DMS79 treated with DMSO at 0.1 percent for 48 hours (cell line): ENCODE data around the gene RAET1G.
"Not testable (repeated sequence)": the region's sequence is repeated elsewhere in the genome, so short reads cannot be mapped to it uniquely, and the experiment has no call there.

Source experiments
- DNase-seq: peaks from one replicate; lab custom pipeline; 2025; lab: John Stamatoyannopoulos, UW

The RAET1G gene, protein sequence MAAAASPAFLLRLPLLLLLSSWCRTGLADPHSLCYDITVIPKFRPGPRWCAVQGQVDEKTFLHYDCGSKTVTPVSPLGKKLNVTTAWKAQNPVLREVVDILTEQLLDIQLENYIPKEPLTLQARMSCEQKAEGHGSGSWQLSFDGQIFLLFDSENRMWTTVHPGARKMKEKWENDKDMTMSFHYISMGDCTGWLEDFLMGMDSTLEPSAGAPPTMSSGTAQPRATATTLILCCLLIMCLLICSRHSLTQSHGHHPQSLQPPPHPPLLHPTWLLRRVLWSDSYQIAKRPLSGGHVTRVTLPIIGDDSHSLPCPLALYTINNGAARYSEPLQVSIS

DNA sequence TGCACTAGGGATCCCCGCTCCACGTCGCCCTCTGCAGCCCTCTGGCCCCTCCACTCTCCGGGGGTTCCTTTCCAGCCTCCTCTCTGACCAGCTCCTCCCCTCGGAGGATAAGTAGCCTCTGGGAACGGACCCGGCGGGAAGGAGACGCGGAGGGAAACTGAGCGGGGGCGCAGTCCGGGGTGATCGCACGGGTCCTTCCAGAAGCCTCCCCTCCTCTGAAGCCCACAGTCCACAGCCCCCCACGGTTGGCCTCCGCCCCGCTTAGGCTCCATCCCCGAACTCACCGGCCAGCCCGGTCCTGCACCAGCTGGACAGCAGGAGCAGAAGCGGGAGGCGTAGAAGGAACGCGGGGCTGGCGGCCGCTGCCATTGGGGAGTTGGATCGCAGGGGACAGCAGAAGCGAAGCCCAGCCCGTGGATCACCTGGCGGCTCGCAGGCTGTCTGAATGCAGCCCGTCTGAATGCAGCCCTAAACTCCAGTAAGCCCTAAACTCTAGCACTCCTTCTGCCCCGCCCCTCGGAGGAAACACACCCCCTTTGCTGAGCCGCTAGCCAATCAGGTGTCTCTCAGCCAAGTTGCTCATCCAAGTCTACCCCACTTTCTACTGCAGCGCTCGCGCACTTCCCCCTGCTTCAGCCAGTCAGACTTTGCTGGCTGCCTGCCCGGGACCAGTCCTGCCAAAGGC lies at the start of gene RAET1G:
Gene RAET1G, minus strand, starts transcription at position 480 of the 685 bp plus-strand sequence. Its CDS starts 111 bp downstream, at position 369.
- peak; percentile 52 for DNase-seq

GRCh38 chr6:149969635-149970034 lies 46.7 kb upstream of the RAET1G start:
- DNase-seq, result no peak

GRCh38 chr6:149968909-149969308 lies 46.0 kb upstream of the RAET1G start:
- not testable (repeated sequence) for DNase-seq

DNA sequence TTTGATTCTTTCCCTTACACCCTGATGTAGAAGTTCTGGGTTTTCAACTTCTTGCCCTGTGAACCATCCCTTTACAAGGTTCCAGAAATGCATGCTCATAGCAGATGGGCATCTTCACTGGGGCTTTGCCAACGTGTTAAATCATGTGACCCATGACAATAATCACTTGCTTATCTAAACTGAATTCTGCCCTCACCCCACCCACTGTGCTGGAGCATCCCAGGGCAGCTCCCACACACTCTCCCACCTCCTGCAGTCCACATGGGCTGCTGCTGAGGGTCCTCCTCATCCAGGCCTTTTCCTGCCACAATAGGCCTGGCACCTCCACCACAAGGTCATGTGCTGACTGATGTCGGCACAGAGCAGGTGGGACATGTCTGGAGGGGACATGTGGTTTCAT lies 45.1 kb upstream of the RAET1G start:
- not testable (repeated sequence) for DNase-seq

GRCh38 chr6:149967591-149967990 lies 44.7 kb upstream of the RAET1G start:
- DNase-seq, result no peak

DNA sequence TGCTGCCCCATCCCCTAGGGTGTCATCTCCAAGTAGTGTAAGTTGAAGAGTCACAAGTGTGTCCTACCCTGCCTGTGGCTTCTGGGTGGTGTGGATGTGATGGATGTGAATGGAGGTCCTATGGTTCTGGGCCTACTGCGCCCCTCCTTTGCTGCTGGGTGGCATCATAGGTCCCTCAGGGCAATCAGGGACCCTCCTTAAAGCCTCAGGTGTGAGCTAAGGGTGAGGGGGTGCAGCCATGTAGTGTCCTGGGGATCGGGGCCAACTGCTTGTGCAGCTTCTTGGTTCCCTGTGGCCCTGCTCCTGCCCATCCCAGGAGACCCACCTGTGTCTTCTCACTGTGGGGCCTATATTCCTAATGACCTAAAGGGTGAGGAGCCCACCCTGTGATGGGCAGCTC lies 43.4 kb upstream of the RAET1G start:
- DNase-seq, result not testable (repeated sequence)

- DNase-seq, result no peak
These were observed 42.5 kb upstream of the RAET1G start for GRCh38 chr6:149965194-149966020.

GRCh38 chr6:149964308-149965193 lies 41.6 kb upstream of the RAET1G start:
- no peak for DNase-seq

DNA sequence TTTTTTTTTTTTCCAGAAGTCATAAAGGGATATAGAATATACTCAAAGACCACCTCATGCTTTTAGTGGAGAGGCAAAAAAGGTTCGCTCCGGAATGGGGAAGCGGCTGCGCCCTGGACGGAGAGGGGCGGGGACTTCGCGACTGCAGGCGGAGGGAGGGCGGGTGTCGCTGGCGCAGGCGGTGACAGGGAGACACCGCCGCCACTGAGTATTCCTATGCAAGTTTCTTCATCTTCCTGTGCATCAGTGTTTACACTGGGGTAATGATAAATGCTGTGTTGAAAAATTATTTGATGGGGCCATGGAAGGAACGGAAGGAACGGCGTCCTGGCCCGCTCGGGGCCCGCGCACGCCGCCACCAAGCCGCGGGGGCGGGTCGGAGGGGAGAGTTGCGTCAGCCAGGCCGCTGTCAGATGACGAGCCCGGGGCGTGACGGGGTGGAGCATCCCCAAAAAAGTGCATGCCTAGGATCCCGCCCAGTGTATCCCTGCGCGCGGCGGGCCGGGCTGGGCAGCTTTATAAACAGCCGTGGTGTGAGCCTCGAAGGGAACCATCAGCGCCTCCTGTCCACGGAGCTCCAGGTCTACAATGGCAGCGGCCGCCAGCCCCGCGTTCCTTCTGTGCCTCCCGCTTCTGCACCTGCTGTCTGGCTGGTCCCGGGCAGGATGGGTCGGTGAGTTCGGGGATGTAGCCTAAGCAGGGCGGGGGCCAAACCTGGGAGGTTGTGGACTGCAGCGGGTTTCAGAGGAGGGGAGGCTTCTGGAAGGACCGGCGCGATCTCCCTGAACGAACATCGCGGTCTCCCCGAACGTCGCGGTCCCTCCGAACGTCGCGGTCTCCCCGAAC lies 40.8 kb upstream of the RAET1G start, which contains the start of gene ULBP1:
Gene ULBP1, plus strand, starts transcription at position 482 of the 846 bp plus-strand sequence. Its CDS starts 107 bp downstream, at position 589.
- peak; percentile 83 for DNase-seq

DNA sequence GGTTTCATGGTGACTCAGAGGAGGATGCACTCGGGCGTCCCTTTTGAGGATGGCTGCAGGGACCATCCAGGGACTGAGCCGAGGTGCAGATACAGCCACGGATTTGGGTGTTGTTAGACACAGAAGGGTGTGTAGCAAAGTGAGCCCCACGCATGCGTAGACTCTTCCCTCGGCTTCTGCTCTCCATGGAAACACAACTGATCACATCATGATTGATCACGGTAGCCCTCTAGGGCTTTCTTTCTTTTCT lies 40.2 kb upstream of the RAET1G start:
- peak; percentile 78 for DNase-seq

GRCh38 chr6:149962461-149963211 lies 39.7 kb upstream of the RAET1G start:
- no peak for DNase-seq

- DNase-seq, result no peak
These were observed 39.0 kb upstream of the RAET1G start for GRCh38 chr6:149961728-149962425.

GRCh38 chr6:149960488-149960887 lies 37.6 kb upstream of the RAET1G start:
- DNase-seq, result no peak

DNA sequence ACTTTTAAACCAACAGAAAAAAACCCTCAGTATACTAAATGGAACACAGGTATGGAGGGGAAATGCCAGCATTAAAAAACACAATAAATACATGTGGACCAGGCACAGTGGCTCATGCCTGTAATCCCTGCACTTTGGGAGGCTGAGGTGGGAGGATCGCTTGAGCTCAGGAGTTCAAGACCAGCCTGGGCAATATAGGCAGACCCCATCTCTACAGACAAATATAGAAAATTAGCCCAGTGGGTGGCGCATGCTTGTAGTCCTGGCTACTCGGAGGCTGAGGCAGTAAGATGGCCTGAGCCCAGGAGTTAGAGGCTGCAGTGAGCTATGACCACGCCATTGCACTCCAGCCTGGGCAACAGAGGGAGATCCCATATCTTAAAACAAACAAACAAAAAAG lies 36.9 kb upstream of the RAET1G start:
- DNase-seq, result not testable (repeated sequence)

DNA sequence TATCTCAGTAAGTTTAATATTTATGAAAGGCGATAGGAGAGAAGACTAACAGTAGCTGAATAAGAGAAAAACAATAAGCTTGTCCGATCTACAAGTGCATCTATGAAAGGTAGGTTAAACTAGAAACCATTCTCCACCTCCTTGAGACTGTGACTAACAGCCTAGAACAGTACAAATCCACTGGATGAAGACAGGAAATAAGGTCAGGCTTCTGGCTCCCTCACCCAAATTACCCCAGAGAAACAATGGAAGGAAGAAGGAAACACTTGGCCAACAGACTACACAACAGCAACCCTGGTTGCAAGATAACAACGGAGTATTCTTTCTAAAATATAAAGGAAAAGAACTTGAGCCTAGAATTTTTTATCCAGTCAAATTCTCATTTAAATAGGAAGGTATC lies 35.2 kb upstream of the RAET1G start:
- DNase-seq, result not testable (repeated sequence)

GRCh38 chr6:149955654-149956317 lies 32.9 kb upstream of the RAET1G start:
- DNase-seq, result not testable (repeated sequence)

- not testable (repeated sequence) for DNase-seq
These were observed 32.2 kb upstream of the RAET1G start for GRCh38 chr6:149954984-149955653.

DNA sequence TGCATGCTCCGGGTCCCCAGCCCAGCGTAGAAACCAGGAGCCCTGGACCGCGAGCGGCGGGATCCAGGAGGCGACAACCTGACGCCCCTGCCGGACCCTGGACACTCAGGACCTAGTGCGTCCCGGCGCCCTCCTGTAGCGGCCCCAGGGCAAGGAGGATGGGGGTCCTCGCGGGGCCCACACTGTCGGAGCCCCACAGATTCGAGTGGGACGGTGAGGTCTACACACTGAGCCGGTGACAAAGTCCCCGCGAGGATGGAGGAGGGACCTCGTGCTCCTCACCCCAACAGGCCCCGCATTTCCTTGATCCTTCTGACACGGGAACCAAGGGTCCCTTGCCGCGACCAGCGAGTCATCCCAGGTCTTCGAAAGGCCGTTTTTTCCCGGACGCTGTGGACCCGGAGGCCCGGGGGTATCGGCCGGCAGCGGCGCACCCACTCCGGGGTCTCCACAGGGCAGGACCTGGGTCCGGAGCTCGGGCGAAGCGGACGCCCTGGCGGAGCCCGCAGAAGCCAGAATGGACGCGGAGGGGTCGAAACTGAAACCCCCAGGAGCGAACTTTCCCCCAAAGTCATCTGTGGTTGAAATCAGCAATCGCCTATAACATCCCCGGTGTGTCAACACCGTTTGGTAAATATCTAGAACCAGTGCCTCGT lies 31.5 kb upstream of the RAET1G start:
- not testable (repeated sequence) for DNase-seq
